Breast epithelium (tissue), 3 donors: Measurements from ENCODE around the gene SEMA3E.

Source experiments
- CTCF ChIP-seq, 3 donors: fragments of 450-650 bp; IDR thresholded peaks; one replicate each; pipeline ENCODE4 v1.5.1; 2016 to 2017; ENCODE audit warnings: antibody characterized with exemption in 3 of 3, mild to moderate bottlenecking in 3 of 3, moderate library complexity in 3 of 3
- POLR2A ChIP-seq: fragments of 450-650 bp; IDR thresholded peaks from one replicate; pipeline ENCODE4 v1.6.1; 2016; ENCODE audit warnings: antibody characterized with exemption, mild to moderate bottlenecking, moderate library complexity

GRCh38 chr7:83691095-83691494 lies 42.2 kb upstream of the SEMA3E start:
- TF ChIP-seq POLR2A = no peak
- TF ChIP-seq CTCF (IDR thresholded peaks at IDR 0.05) = no peak
